BLaER1 (cell line): ENCODE data around the gene USP32.

ENCODE experiments used
- H3K27ac ChIP-seq: shearing (Covaris generic); formaldehyde crosslinking; 2 replicates; pipeline ENCODE4 v1.8.1; 2022
- H3K27me3 ChIP-seq: shearing (Covaris generic); formaldehyde crosslinking; 2 replicates; pipeline ENCODE4 v1.8.1; 2022
- H3K36me3 ChIP-seq: shearing (Covaris generic); formaldehyde crosslinking; 2 replicates; pipeline ENCODE4 v1.8.1; 2022
- H3K4me1 ChIP-seq: shearing (Covaris generic); formaldehyde crosslinking; 2 replicates; pipeline ENCODE4 v1.8.1; 2022
- H3K4me2 ChIP-seq: shearing (Covaris generic); formaldehyde crosslinking; 2 replicates; pipeline ENCODE4 v1.8.1; 2022
- H3K4me3 ChIP-seq: shearing (Covaris generic); formaldehyde crosslinking; 2 replicates; pipeline ENCODE4 v1.8.1; 2022
- H3K9ac ChIP-seq: shearing (Covaris generic); formaldehyde crosslinking; 2 replicates; pipeline ENCODE4 v1.8.1; 2022
- H3K9me3 ChIP-seq: shearing (Covaris generic); formaldehyde crosslinking; 2 replicates; pipeline ENCODE4 v1.8.1; 2022
- H4K20me1 ChIP-seq: shearing (Covaris generic); formaldehyde crosslinking; 2 replicates; pipeline ENCODE4 v1.8.1; 2022
- Cebpa-rat ChIP-seq: shearing (Covaris generic); IDR thresholded peaks from 2 replicates; pipeline ENCODE4 v1.8.1; 2022

Gene USP32

GRCh38 chr17:60135151-60135950 lies 256.6 kb downstream of the USP32 start:
- Histone ChIP-seq H4K20me1 (peaks cover 15% of the 10 kb centered on the region), H3K27ac (peak overlapping the region; percentile 92), H3K9me3 (no peaks in the 10 kb centered on the region), H3K4me1 (peaks cover 53% of the 10 kb centered on the region), H3K4me2 (peak overlapping the region; percentile 97), H3K9ac (peak overlapping the region; percentile 86), H3K36me3 (peaks cover 4% of the 10 kb centered on the region; the same call in 1 of the 2 replicates), H3K27me3 (peaks cover 20% of the 10 kb centered on the region), H3K4me3 (peak overlapping the region; percentile 75)
- no peak for TF ChIP-seq Cebpa-rat

- TF ChIP-seq Cebpa-rat = no peak
- peaks cover 7% of the 10 kb centered on the region; the same call in 1 of the 2 replicates for H4K20me1 ChIP-seq
- H3K27me3 ChIP-seq = peaks cover 12% of the 10 kb centered on the region
- H3K4me2 ChIP-seq = peak overlapping the region; percentile 97
- peaks cover 49% of the 10 kb centered on the region for H3K4me1 ChIP-seq
- peak overlapping the region; percentile 86 for H3K9ac ChIP-seq
- H3K27ac ChIP-seq = peak overlapping the region; percentile 92
- peak overlapping the region; percentile 75 for H3K4me3 ChIP-seq
- H3K36me3 ChIP-seq = peaks cover 4% of the 10 kb centered on the region; the same call in 1 of the 2 replicates
- H3K9me3 ChIP-seq = no peaks in the 10 kb centered on the region
Measured at GRCh38 chr17:60134396-60135150, 257.4 kb downstream of the USP32 start.

GRCh38 chr17:60130466-60130865 lies 261.5 kb downstream of the USP32 start:
- no peak for TF ChIP-seq Cebpa-rat
- H3K27me3 ChIP-seq = no peaks in the 10 kb centered on the region

DNA sequence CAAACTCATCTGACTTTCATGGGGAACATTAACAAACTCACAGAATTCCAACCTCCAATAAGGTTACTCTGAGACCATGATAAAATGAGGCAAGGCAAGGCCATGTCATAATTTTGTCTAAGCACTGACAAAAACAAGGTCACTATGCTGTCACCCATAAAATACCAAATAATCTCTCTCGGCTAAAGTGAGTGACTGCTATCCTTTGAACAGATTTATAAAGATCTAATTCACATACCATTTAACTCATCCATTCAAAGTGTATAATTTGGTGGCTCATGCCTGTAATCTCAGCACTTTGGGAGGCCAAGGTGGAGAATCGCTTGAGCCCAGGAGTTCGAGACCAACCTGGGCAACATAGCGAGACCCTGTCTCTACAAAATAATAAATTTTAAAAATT lies 262.8 kb downstream of the USP32 start:
- H3K4me3 ChIP-seq = no peak overlapping the region
- H3K4me2 ChIP-seq = peak overlapping the region; percentile 63
- no peak overlapping the region for H3K27ac ChIP-seq
- no peak for TF ChIP-seq Cebpa-rat
- H4K20me1 ChIP-seq = no peaks in the 10 kb centered on the region
- H3K9me3 ChIP-seq = no peaks in the 10 kb centered on the region
- no peaks in the 10 kb centered on the region for H3K27me3 ChIP-seq
- peaks cover 4% of the 10 kb centered on the region; the same call in 1 of the 2 replicates for H3K36me3 ChIP-seq
- peaks cover 30% of the 10 kb centered on the region for H3K4me1 ChIP-seq
- no peak overlapping the region for H3K9ac ChIP-seq

More at GRCh38 chr17:60130466-60130865, 261.5 kb downstream of the USP32 start:
- Histone ChIP-seq H3K4me3 (no peak overlapping the region), H4K20me1 (no peaks in the 10 kb centered on the region), H3K9ac (no peak overlapping the region), H3K9me3 (no peaks in the 10 kb centered on the region), H3K27ac (no peak overlapping the region), H3K4me1 (peaks cover 34% of the 10 kb centered on the region), H3K36me3 (peaks cover 4% of the 10 kb centered on the region; the same call in 1 of the 2 replicates), H3K4me2 (no peak overlapping the region)
